Pons (tissue), 1 donor: ENCODE results near the gene MPPED1.

Experiments used
- DNase-seq: peaks from one replicate; pipeline ENCODE4 v3.0.0-alpha.2; 2016; ENCODE audit warnings: low spot score

The MPPED1 gene

GRCh38 chr22:43521716-43522115 lies 109.9 kb downstream of the MPPED1 start:
- DNase-seq, result no peak

- no peak for DNase-seq
These were observed 114.4 kb downstream of the MPPED1 start for GRCh38 chr22:43526117-43526655.

- no peak for DNase-seq
These were observed 115.1 kb downstream of the MPPED1 start for GRCh38 chr22:43526946-43527345.

GRCh38 chr22:43528601-43529360 lies 117.0 kb downstream of the MPPED1 start:
- DNase-seq, result no peak

GRCh38 chr22:43529461-43529860 lies 117.6 kb downstream of the MPPED1 start:
- DNase-seq, result no peak

GRCh38 chr22:43529934-43530333 lies 118.1 kb downstream of the MPPED1 start:
- DNase-seq, result no peak

GRCh38 chr22:43530349-43531201 lies 118.8 kb downstream of the MPPED1 start:
- no peak for DNase-seq

- no peak for DNase-seq
These were observed 119.8 kb downstream of the MPPED1 start for GRCh38 chr22:43531651-43532050.

- no peak for DNase-seq
These were observed 120.7 kb downstream of the MPPED1 start for GRCh38 chr22:43532301-43533155.

GRCh38 chr22:43533156-43533530 lies 121.3 kb downstream of the MPPED1 start:
- DNase-seq, result no peak

GRCh38 chr22:43533656-43534428 lies 122.0 kb downstream of the MPPED1 start:
- DNase-seq, result no peak

- no peak for DNase-seq
These were observed 123.1 kb downstream of the MPPED1 start for GRCh38 chr22:43534916-43535315.

- DNase-seq, result no peak
These were observed 123.5 kb downstream of the MPPED1 start for GRCh38 chr22:43535336-43535735.

GRCh38 chr22:43535741-43536140 lies 123.9 kb downstream of the MPPED1 start:
- no peak for DNase-seq

GRCh38 chr22:43537019-43537585 lies 125.3 kb downstream of the MPPED1 start:
- no peak for DNase-seq

- no peak for DNase-seq
These were observed 128.0 kb downstream of the MPPED1 start for GRCh38 chr22:43539572-43540528.

- DNase-seq, result no peak
These were observed 128.7 kb downstream of the MPPED1 start for GRCh38 chr22:43540529-43540923.

GRCh38 chr22:43541022-43541421 lies 129.2 kb downstream of the MPPED1 start:
- no peak for DNase-seq
